IPS DF 4.7 (cell line): ENCODE data around the gene SLC9C1.

Experiments
- DNase-seq: peaks from one replicate; pipeline ENCODE4 v3.0.0-alpha.2; 2013; ENCODE audit warnings: low spot score; ENCODE audit errors: extremely low read depth

SLC9C1 gene

GRCh38 chr3:112307557-112307956 is 13.5 kb upstream of the SLC9C1 start:
- DNase-seq = no peak

GRCh38 chr3:112306825-112307224 is 12.8 kb upstream of the SLC9C1 start:
- no peak for DNase-seq

GRCh38 chr3:112304611-112305010 is 10.6 kb upstream of the SLC9C1 start:
- no peak for DNase-seq

- no peak for DNase-seq
Observed at GRCh38 chr3:112303764-112304325, 9.8 kb upstream of the SLC9C1 start.

GRCh38 chr3:112302881-112303763 is 9.1 kb upstream of the SLC9C1 start:
- peak; percentile 93 for DNase-seq

- no peak for DNase-seq
Observed at GRCh38 chr3:112302150-112302830, 8.3 kb upstream of the SLC9C1 start.

- DNase-seq = no peak
Observed at GRCh38 chr3:112298781-112299180, 4.8 kb upstream of the SLC9C1 start.

GRCh38 chr3:112297714-112298113 is 3.7 kb upstream of the SLC9C1 start:
- no peak for DNase-seq

GRCh38 chr3:112289011-112289410 is 5.0 kb downstream of the SLC9C1 start:
- DNase-seq = no peak

- DNase-seq = no peak
Observed at GRCh38 chr3:112280266-112280665, 13.8 kb downstream of the SLC9C1 start.

- no peak for DNase-seq
Observed at GRCh38 chr3:112273536-112273935, 20.5 kb downstream of the SLC9C1 start.

GRCh38 chr3:112261742-112262141 is 32.3 kb downstream of the SLC9C1 start:
- DNase-seq = no peak

GRCh38 chr3:112260563-112260962 is 33.5 kb downstream of the SLC9C1 start:
- no peak for DNase-seq

- no peak for DNase-seq
Observed at GRCh38 chr3:112253301-112253971, 40.6 kb downstream of the SLC9C1 start.

- DNase-seq = no peak
Observed at GRCh38 chr3:112247900-112248299, 46.1 kb downstream of the SLC9C1 start.

- no peak for DNase-seq
Observed at GRCh38 chr3:112247350-112247749, 46.7 kb downstream of the SLC9C1 start.

GRCh38 chr3:112233083-112233482 is 60.9 kb downstream of the SLC9C1 start:
- DNase-seq = no peak

GRCh38 chr3:112231727-112232126 is 62.3 kb downstream of the SLC9C1 start:
- no peak for DNase-seq

- DNase-seq = no peak
Observed at GRCh38 chr3:112230033-112230432, 64.0 kb downstream of the SLC9C1 start.

GRCh38 chr3:112228786-112229185 is 65.2 kb downstream of the SLC9C1 start:
- DNase-seq = no peak

GRCh38 chr3:112200317-112200666 is 93.7 kb downstream of the SLC9C1 start:
- no peak for DNase-seq
